Measurements from ENCODE around the gene SULT2B1. TPM values are rescaled to one million over a fixed set of nuclear protein-coding genes. Genes with fewer than 3 reads are reported as not detected.

Gene SULT2B1
- total RNA-seq, 2 experiments from 2014 or later, result not detected

GRCh38 chr19:48552406-48553322 is 692 bp downstream of the SULT2B1 start:
- CTCF ChIA-PET, result interaction anchor here (1.0 kb wide), 1 partner anchor 36 kb away, joined by 3 read pairs; no protein-coding TSS in a partner anchor
- Mint-ChIP-seq H3K9me3 (ENCODE audit: insufficient read depth) (no peaks in the 10 kb centered on the region), H3K4me3 (no peak overlapping the region), H3K4me1 (ENCODE audit: low read depth) (no peaks in the 10 kb centered on the region), H3K27ac (no peak overlapping the region), H3K36me3 (ENCODE audit: low read depth) (no peaks in the 10 kb centered on the region), H3K27me3 (ENCODE audit: low read depth) (no peaks in the 10 kb centered on the region)
- DNase-seq (no peak), ATAC-seq (peak; percentile 33)
- POLR2A ChIA-PET, result no interaction called here

- ChIA-PET POLR2A (no interaction called here), CTCF (no interaction called here)
- ATAC-seq (no peak), DNase-seq (no peak)
- H3K9me3 Mint-ChIP-seq (ENCODE audit: insufficient read depth), result no peaks in the 10 kb centered on the region
- H3K27ac Mint-ChIP-seq, result no peak overlapping the region
- H3K36me3 Mint-ChIP-seq (ENCODE audit: low read depth), result no peaks in the 10 kb centered on the region
- peaks cover 3% of the 10 kb centered on the region for H3K4me1 Mint-ChIP-seq (ENCODE audit: low read depth)
- no peak overlapping the region for H3K4me3 Mint-ChIP-seq
- no peaks in the 10 kb centered on the region for H3K27me3 Mint-ChIP-seq (ENCODE audit: low read depth)
These were observed 1.9 kb downstream of the SULT2B1 start for GRCh38 chr19:48553676-48554384.

- DNase-seq (no peak), ATAC-seq (no peak)
- ChIA-PET CTCF (no interaction called here), POLR2A (no interaction called here)
- Mint-ChIP-seq H3K27me3 (ENCODE audit: low read depth) (no peaks in the 10 kb centered on the region), H3K36me3 (ENCODE audit: low read depth) (no peaks in the 10 kb centered on the region), H3K9me3 (ENCODE audit: insufficient read depth) (no peaks in the 10 kb centered on the region), H3K4me3 (no peak overlapping the region), H3K4me1 (ENCODE audit: low read depth) (peaks cover 3% of the 10 kb centered on the region), H3K27ac (no peak overlapping the region)
These were observed 2.6 kb downstream of the SULT2B1 start for GRCh38 chr19:48554385-48555091.

- ChIA-PET CTCF (interaction anchor here (0.8 to 1.3 kb wide), 2 partner anchors 28 to 53 kb away, joined by 4 to 5 read pairs; no protein-coding TSS in a partner anchor), POLR2A (no interaction called here)
- Mint-ChIP-seq H3K36me3 (ENCODE audit: low read depth) (no peaks in the 10 kb centered on the region), H3K4me1 (ENCODE audit: low read depth) (peaks cover 3% of the 10 kb centered on the region), H3K27me3 (ENCODE audit: low read depth) (no peaks in the 10 kb centered on the region), H3K4me3 (no peak overlapping the region), H3K27ac (no peak overlapping the region), H3K9me3 (ENCODE audit: insufficient read depth) (no peaks in the 10 kb centered on the region)
- no peak for ATAC-seq
- no peak for DNase-seq
These were observed 4.2 kb downstream of the SULT2B1 start for GRCh38 chr19:48556163-48556562.

GRCh38 chr19:48556825-48557224 is 4.9 kb downstream of the SULT2B1 start:
- ChIA-PET POLR2A (no interaction called here), CTCF (interaction anchor here (0.6 to 1.3 kb wide), 2 partner anchors 52 to 242 kb away, joined by 3 to 4 read pairs; no protein-coding TSS in a partner anchor)
- Mint-ChIP-seq H3K27me3 (ENCODE audit: low read depth) (no peaks in the 10 kb centered on the region), H3K36me3 (ENCODE audit: low read depth) (no peaks in the 10 kb centered on the region), H3K4me3 (no peak overlapping the region), H3K4me1 (ENCODE audit: low read depth) (peaks cover 3% of the 10 kb centered on the region), H3K27ac (no peak overlapping the region), H3K9me3 (ENCODE audit: insufficient read depth) (no peaks in the 10 kb centered on the region)
- DNase-seq, result no peak
- no peak for ATAC-seq

GRCh38 chr19:48558018-48558684 is 6.2 kb downstream of the SULT2B1 start:
- Mint-ChIP-seq H3K36me3 (ENCODE audit: low read depth) (no peaks in the 10 kb centered on the region), H3K27me3 (ENCODE audit: low read depth) (no peaks in the 10 kb centered on the region), H3K27ac (no peak overlapping the region), H3K9me3 (ENCODE audit: insufficient read depth) (no peaks in the 10 kb centered on the region), H3K4me3 (no peak overlapping the region), H3K4me1 (ENCODE audit: low read depth) (peaks cover 3% of the 10 kb centered on the region)
- DNase-seq, result no peak
- ATAC-seq, result peak; percentile 42
- ChIA-PET POLR2A (no interaction called here), CTCF (no interaction called here)

GRCh38 chr19:48560095-48560530 is 8.1 kb downstream of the SULT2B1 start:
- no peaks in the 10 kb centered on the region for H3K9me3 Mint-ChIP-seq (ENCODE audit: insufficient read depth)
- ChIA-PET CTCF (interaction anchor here (1.0 to 2.5 kb wide), 3 partner anchors 24 to 209 kb away, joined by 3 to 6 read pairs (median 4); no protein-coding TSS in a partner anchor), POLR2A (no interaction called here)
- H3K27me3 Mint-ChIP-seq (ENCODE audit: low read depth), result no peaks in the 10 kb centered on the region
- H3K36me3 Mint-ChIP-seq (ENCODE audit: low read depth), result no peaks in the 10 kb centered on the region
- no peak overlapping the region for H3K4me3 Mint-ChIP-seq
- no peak overlapping the region for H3K27ac Mint-ChIP-seq
- ATAC-seq (no peak), DNase-seq (no peak)
- H3K4me1 Mint-ChIP-seq (ENCODE audit: low read depth), result peaks cover 3% of the 10 kb centered on the region

- Mint-ChIP-seq H3K9me3 (ENCODE audit: insufficient read depth) (no peaks in the 10 kb centered on the region), H3K4me1 (ENCODE audit: low read depth) (peaks cover 3% of the 10 kb centered on the region), H3K36me3 (ENCODE audit: low read depth) (no peaks in the 10 kb centered on the region), H3K27me3 (ENCODE audit: low read depth) (no peaks in the 10 kb centered on the region), H3K27ac (no peak overlapping the region), H3K4me3 (no peak overlapping the region)
- ATAC-seq (no peak), DNase-seq (no peak)
- POLR2A ChIA-PET, result no interaction called here
- CTCF ChIA-PET, result interaction anchor here (2.5 kb wide), 1 partner anchor 72 kb away, joined by 6 read pairs; no protein-coding TSS in a partner anchor
These were observed 9.4 kb downstream of the SULT2B1 start for GRCh38 chr19:48561412-48561811.

- H3K4me1 Mint-ChIP-seq (ENCODE audit: low read depth), result no peaks in the 10 kb centered on the region
- H3K36me3 Mint-ChIP-seq (ENCODE audit: low read depth), result no peaks in the 10 kb centered on the region
- H3K4me3 Mint-ChIP-seq, result no peak overlapping the region
- DNase-seq, result no peak
- no peak overlapping the region for H3K27ac Mint-ChIP-seq
- no peak for ATAC-seq
- H3K27me3 Mint-ChIP-seq (ENCODE audit: low read depth), result peaks cover 3% of the 10 kb centered on the region
- no peaks in the 10 kb centered on the region for H3K9me3 Mint-ChIP-seq (ENCODE audit: insufficient read depth)
- ChIA-PET CTCF (interaction anchor here (0.7 to 1.4 kb wide), 3 partner anchors 19 to 45 kb away, joined by 3 to 6 read pairs (median 3); no protein-coding TSS in a partner anchor), POLR2A (no interaction called here)
These were observed 13.1 kb downstream of the SULT2B1 start for GRCh38 chr19:48565090-48565489.

GRCh38 chr19:48568345-48568886 is 16.4 kb downstream of the SULT2B1 start:
- CTCF ChIA-PET, result interaction anchor here (1.0 to 1.3 kb wide), 2 partner anchors 16 to 61 kb away, joined by 3 to 4 read pairs; no protein-coding TSS in a partner anchor
- no peak overlapping the region for H3K27ac Mint-ChIP-seq

GRCh38 chr19:48569814-48570213 is 17.8 kb downstream of the SULT2B1 start:
- ATAC-seq, result no peak
- Mint-ChIP-seq H3K27me3 (ENCODE audit: low read depth) (peaks cover 3% of the 10 kb centered on the region), H3K4me3 (no peak overlapping the region), H3K36me3 (ENCODE audit: low read depth) (no peaks in the 10 kb centered on the region), H3K9me3 (ENCODE audit: insufficient read depth) (no peaks in the 10 kb centered on the region), H3K4me1 (ENCODE audit: low read depth) (no peaks in the 10 kb centered on the region), H3K27ac (no peak overlapping the region)
- CTCF ChIA-PET, result no interaction called here
- POLR2A ChIA-PET, result no interaction called here
- DNase-seq, result no peak

More at GRCh38 chr19:48568345-48568886, 16.4 kb downstream of the SULT2B1 start:
- no peaks in the 10 kb centered on the region for H3K9me3 Mint-ChIP-seq (ENCODE audit: insufficient read depth)
- POLR2A ChIA-PET, result no interaction called here
- H3K36me3 Mint-ChIP-seq (ENCODE audit: low read depth), result no peaks in the 10 kb centered on the region
- H3K4me3 Mint-ChIP-seq, result no peak overlapping the region
- H3K27me3 Mint-ChIP-seq (ENCODE audit: low read depth), result peaks cover 3% of the 10 kb centered on the region
- no peak for ATAC-seq
- no peaks in the 10 kb centered on the region for H3K4me1 Mint-ChIP-seq (ENCODE audit: low read depth)
- DNase-seq, result no peak

Measured in activated CD8-positive, alpha-beta T cell treated with anti-CD3 and anti-CD28 coated beads, Interleukin-2, amount 10 ng/mL, durations not matched to agents 7 days and 5 days (primary cell).